PFSK-1 (cell line): Measurements from ENCODE around the gene SRPK2.

Source experiments
- FOXP2 ChIP-seq: optimal IDR thresholded peaks from 2 replicates; pipeline ENCODE3; 2011; ENCODE audit warnings: borderline replicate concordance, control low read depth, inconsistent platforms; ENCODE audit not compliant: insufficient read depth; ENCODE audit errors: extremely low read length, extremely low read depth
- POLR2AphosphoS5 ChIP-seq: IDR thresholded peaks from 2 replicates; pipeline ENCODE4 v1.6.1; 2012; ENCODE audit warnings: low read depth, mild to moderate bottlenecking, control low read depth, low read length, moderate library complexity
- SIN3A ChIP-seq: IDR thresholded peaks from 2 replicates; pipeline ENCODE4 v1.6.1; 2012; ENCODE audit warnings: mild to moderate bottlenecking, low read length, moderate library complexity, borderline replicate concordance; ENCODE audit not compliant: insufficient read depth
- TAF1 ChIP-seq: IDR thresholded peaks from 2 replicates; pipeline ENCODE4 v1.6.1; 2012; ENCODE audit warnings: low read length, control low read depth, borderline replicate concordance; ENCODE audit not compliant: insufficient read depth
- TF ChIP-seq, protein P1 (sequence below), 2 experiments: IDR thresholded peaks; 2 replicates each; pipeline versions ENCODE4 v1.6.1 to v1.8.0; 2011 to 2012; ENCODE audit warnings: low read depth in 2 of 2, low read length in 2 of 2, control low read depth in 1 of 2, inconsistent platforms in 1 of 2, mild to moderate bottlenecking in 1 of 2, moderate library complexity in 1 of 2; ENCODE audit not compliant: insufficient read depth in 1 of 2

Gene SRPK2

DNA sequence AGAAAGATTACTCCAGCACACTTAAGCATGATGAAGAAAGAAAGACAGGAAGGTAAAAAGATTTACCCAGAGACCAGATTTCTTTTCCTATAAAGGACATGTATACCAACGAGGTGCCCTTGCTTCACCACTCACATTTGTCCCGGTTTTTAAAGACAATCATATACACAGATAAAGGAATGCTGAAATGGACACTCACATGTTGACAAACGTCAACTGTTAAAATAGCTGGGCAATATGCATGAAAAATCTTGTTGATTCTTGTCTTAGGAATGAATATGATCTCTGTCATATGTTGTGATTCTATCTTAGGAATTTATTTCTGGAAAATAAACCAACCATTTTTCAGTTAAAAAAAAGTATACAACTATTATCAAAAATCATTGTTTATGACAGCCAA is 158.2 kb downstream of the SRPK2 start:
- no peak for TF ChIP-seq SIN3A
- no peak for TF ChIP-seq POLR2AphosphoS5
- TF ChIP-seq FOXP2: no peak
- TF ChIP-seq, protein P1, sequence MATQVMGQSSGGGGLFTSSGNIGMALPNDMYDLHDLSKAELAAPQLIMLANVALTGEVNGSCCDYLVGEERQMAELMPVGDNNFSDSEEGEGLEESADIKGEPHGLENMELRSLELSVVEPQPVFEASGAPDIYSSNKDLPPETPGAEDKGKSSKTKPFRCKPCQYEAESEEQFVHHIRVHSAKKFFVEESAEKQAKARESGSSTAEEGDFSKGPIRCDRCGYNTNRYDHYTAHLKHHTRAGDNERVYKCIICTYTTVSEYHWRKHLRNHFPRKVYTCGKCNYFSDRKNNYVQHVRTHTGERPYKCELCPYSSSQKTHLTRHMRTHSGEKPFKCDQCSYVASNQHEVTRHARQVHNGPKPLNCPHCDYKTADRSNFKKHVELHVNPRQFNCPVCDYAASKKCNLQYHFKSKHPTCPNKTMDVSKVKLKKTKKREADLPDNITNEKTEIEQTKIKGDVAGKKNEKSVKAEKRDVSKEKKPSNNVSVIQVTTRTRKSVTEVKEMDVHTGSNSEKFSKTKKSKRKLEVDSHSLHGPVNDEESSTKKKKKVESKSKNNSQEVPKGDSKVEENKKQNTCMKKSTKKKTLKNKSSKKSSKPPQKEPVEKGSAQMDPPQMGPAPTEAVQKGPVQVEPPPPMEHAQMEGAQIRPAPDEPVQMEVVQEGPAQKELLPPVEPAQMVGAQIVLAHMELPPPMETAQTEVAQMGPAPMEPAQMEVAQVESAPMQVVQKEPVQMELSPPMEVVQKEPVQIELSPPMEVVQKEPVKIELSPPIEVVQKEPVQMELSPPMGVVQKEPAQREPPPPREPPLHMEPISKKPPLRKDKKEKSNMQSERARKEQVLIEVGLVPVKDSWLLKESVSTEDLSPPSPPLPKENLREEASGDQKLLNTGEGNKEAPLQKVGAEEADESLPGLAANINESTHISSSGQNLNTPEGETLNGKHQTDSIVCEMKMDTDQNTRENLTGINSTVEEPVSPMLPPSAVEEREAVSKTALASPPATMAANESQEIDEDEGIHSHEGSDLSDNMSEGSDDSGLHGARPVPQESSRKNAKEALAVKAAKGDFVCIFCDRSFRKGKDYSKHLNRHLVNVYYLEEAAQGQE (IDR thresholded peaks at IDR 0.05; ENCODE audit: insufficient read depth in 1 of 2, low read depth in 2 of 2, low read length in 2 of 2): no peak
- TF ChIP-seq TAF1: no peak

DNA sequence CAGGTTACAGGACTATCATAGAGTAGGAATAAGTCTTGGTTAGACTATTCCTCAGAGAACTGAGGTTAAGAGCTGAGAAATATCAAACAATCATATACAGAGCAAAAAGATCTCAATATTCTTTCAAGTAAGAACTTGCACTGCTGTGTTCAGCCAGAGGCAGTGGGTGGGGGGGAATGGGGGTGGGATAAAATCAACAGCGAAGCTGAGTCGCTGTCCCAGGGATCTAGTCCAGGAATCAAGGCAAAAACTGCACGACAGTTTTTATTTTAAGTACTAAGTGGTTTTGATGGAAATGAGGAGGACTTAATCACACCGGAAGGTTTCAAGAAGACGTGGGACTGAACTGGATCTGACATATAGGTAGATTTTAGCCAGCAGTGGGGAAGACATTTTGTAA is 159.1 kb downstream of the SRPK2 start:
- TF ChIP-seq, protein P1 (IDR thresholded peaks at IDR 0.05; ENCODE audit: insufficient read depth in 1 of 2, low read depth in 2 of 2, low read length in 2 of 2): no peak
- TF ChIP-seq POLR2AphosphoS5: no peak
- no peak for TF ChIP-seq FOXP2
- no peak for TF ChIP-seq SIN3A

DNA sequence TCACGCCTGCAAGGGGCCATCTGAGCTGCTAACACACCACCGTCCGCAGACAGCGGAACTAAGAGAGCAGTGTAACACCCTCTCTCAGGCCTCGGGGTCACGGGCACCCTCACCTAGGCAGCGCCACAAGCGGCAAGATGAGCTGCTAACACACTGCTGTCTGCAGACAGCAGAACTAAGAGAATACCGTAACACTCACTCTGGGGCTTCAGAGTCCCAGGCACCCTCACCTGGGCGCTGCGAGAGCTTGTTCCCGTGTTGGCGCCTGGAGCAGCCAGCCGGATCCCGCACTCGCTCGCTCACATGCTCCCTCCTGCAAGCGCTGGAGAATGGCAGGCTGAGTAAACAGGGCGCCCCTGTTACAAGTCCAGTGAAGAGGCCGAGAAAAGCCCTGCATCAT is 160.2 kb downstream of the SRPK2 start:
- TF ChIP-seq FOXP2 (no peak), POLR2AphosphoS5 (no peak), TAF1 (no peak), SIN3A (no peak)
- TF ChIP-seq, protein P1 (IDR thresholded peaks at IDR 0.05; ENCODE audit: insufficient read depth in 1 of 2, low read depth in 2 of 2, low read length in 2 of 2): no peak

DNA sequence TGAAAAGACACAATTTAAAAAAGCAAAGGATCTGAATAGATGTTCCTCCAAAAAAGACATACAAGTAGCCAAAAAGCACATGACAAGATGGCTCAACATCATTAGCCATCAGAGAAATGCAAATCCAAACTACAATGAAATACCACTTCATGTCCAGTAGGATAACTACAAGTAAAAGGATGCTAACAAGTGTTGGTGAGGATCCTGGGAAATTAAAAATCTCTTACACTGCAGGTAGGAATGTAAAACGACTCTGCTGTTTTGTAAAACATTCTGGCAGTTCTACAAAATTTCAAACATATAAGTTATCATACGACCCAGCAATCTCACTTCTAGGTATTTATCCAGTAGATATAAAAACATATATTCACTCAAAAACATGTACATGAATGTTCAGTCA is 161.3 kb downstream of the SRPK2 start:
- TF ChIP-seq FOXP2 (no peak), POLR2AphosphoS5 (no peak), TAF1 (no peak), SIN3A (no peak)
- TF ChIP-seq, protein P1 (IDR thresholded peaks at IDR 0.05; ENCODE audit: insufficient read depth in 1 of 2, low read depth in 2 of 2, low read length in 2 of 2): no peak

DNA sequence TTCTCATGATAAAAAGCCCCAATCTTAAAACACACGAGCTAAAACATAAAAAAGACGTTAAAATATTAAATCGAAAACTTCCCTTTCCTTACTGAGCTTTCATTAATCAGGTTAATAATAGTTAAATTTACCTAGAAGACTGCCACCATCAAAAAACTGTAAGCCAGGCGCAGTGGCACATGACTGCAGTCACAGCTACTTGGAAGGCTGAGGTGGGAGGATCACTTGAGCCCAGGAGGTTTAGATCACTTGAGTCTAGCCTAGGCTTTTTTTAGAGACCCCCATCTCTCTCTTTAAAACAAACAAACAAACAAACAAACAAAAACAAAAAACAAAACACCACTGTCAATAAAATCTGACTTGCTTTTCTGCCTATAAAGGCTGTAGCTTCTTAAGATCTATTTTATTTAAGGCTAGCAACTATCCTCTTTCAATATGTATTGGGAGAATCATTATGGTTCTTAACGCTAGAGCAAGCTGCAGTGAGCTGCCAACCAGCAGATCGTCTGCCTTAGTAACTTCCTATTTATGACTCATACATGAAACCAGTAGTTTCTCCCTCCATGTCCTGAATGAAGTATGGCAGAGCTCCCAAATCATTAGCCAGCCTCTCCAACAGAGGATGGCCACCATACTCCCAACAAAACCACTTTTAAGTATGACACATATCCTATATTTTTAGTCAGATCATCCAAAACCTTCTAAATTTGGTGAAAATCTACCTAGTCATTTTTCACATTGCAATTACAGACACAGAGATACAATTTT is 163.7 kb downstream of the SRPK2 start:
- TF ChIP-seq TAF1 (no peak), POLR2AphosphoS5 (no peak), SIN3A (no peak), FOXP2 (no peak)
- TF ChIP-seq, protein P1 (IDR thresholded peaks at IDR 0.05; ENCODE audit: insufficient read depth in 1 of 2, low read depth in 2 of 2, low read length in 2 of 2): no peak
